Activated CD4-positive, CD25-positive, alpha-beta regulatory T cell treated with anti-CD3 and anti-CD28 coated beads, Interleukin-2, amount 50 U/mL, for 24 hours (primary cell): Measurements from ENCODE around the gene SYT1.

ENCODE experiments used
- ATAC-seq, 2 donors: fragments of 150-1000 bp; cut with Tn5 transposase; one replicate each; pipeline ENCODE4 v1.10.0; 2021; ENCODE audit warnings: mild to moderate bottlenecking in 1 of 2, moderate library complexity in 1 of 2

Gene SYT1

GRCh38 chr12:79454338-79454843 lies 589.8 kb downstream of the SYT1 start:
- ATAC-seq, result no peak

DNA sequence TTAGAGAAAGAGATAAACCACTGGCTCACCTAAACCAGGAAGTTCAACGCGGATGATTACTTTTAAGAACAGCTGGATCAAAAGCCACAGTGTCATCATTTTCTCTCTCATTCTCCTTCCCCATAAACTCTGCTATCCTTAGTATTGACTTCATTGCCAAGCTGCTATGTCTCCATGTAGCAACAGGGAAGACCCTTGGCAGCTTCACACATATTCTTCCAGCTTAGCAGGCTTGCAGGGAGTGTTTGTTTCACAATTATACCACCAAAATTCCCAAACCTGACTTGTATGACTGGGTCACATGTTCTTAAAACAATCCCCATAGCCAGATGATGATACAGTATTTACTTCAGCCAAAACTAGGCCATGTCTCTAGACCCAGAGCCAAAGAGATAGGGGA lies 590.7 kb downstream of the SYT1 start:
- no peak for ATAC-seq

- ATAC-seq, result no peak
Observed at GRCh38 chr12:79482323-79482722, 617.7 kb downstream of the SYT1 start.

GRCh38 chr12:79482921-79483320 lies 618.3 kb downstream of the SYT1 start:
- no peak for ATAC-seq

GRCh38 chr12:79486154-79486553 lies 621.6 kb downstream of the SYT1 start:
- no peak for ATAC-seq

GRCh38 chr12:79487386-79488110 lies 623.0 kb downstream of the SYT1 start:
- ATAC-seq, result no peak
